HG02763 (cell line): ENCODE results near the gene WWC1.

Experiments used
- ATAC-seq: cut with Tn5 transposase; IDR thresholded peaks from one replicate; pipeline ENCODE4 v1.9.1; 2021; ENCODE audit warnings: mild to moderate bottlenecking, moderate library complexity; ENCODE audit not compliant: unreplicated experiment

WWC1 gene

GRCh38 chr5:168404365-168404764 is 112.9 kb downstream of the WWC1 start:
- no peak for ATAC-seq

- no peak for ATAC-seq
Measured at GRCh38 chr5:168407211-168407610, 115.8 kb downstream of the WWC1 start.

GRCh38 chr5:168408561-168409305 is 117.3 kb downstream of the WWC1 start:
- ATAC-seq = no peak

GRCh38 chr5:168409591-168410458 is 118.4 kb downstream of the WWC1 start:
- no peak for ATAC-seq

GRCh38 chr5:168411871-168412270 is 120.4 kb downstream of the WWC1 start:
- no peak for ATAC-seq

- ATAC-seq = no peak
Measured at GRCh38 chr5:168413062-168413461, 121.6 kb downstream of the WWC1 start.

GRCh38 chr5:168413596-168413995 is 122.2 kb downstream of the WWC1 start:
- ATAC-seq = no peak

GRCh38 chr5:168415401-168415800 is 124.0 kb downstream of the WWC1 start:
- ATAC-seq = no peak

GRCh38 chr5:168415971-168416370 is 124.5 kb downstream of the WWC1 start:
- ATAC-seq = no peak

- ATAC-seq = no peak
Measured at GRCh38 chr5:168417731-168418429, 126.4 kb downstream of the WWC1 start.

- ATAC-seq = no peak
Measured at GRCh38 chr5:168420461-168420860, 129.0 kb downstream of the WWC1 start.

- no peak for ATAC-seq
Measured at GRCh38 chr5:168422431-168422830, 131.0 kb downstream of the WWC1 start.

- no peak for ATAC-seq
Measured at GRCh38 chr5:168423478-168423877, 132.0 kb downstream of the WWC1 start.

GRCh38 chr5:168423971-168424370 is 132.5 kb downstream of the WWC1 start:
- ATAC-seq = no peak

- ATAC-seq = no peak
Measured at GRCh38 chr5:168424594-168425323, 133.3 kb downstream of the WWC1 start.

- ATAC-seq = no peak
Measured at GRCh38 chr5:168426007-168426863, 134.8 kb downstream of the WWC1 start.

- ATAC-seq = no peak
Measured at GRCh38 chr5:168426864-168427172, 135.4 kb downstream of the WWC1 start.

- no peak for ATAC-seq
Measured at GRCh38 chr5:168427224-168427623, 135.8 kb downstream of the WWC1 start.

- no peak for ATAC-seq
Measured at GRCh38 chr5:168428552-168428951, 137.1 kb downstream of the WWC1 start.

- ATAC-seq = no peak
Measured at GRCh38 chr5:168430296-168430695, 138.9 kb downstream of the WWC1 start.
